GM19023 (cell line): ENCODE measurements around the gene EVX2.

Experiments used
- ATAC-seq: cut with Tn5 transposase; IDR thresholded peaks from one replicate; pipeline ENCODE4 v1.9.1; 2021; ENCODE audit warnings: mild to moderate bottlenecking, moderate library complexity; ENCODE audit not compliant: unreplicated experiment

The EVX2 gene

DNA sequence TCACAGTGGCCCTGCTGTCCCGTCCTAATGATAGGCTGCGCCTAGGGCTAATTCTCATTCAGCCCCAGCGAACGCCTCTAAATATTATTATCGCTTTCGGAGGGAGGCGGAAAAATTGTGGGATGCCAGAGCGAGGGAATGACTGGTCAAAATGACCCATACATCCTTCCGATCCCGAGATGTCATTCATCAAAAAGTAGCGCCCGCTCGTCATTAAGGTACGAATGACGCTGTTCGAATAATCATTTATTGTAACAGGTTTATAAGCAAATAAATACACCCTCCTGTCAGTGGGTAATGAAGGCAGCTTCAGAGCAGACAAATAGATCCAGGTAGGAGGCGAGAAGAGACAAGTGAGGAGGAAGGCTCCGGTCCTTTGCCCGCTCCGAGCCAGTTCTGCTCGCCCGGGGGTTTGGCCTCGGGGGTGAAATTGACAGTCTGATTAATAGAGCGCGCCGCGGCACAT is at the start of gene EVX2:
TSS of gene EVX2 (minus strand) at position 167 of the 466 bp plus-strand sequence. CDS start 186 bp downstream, outside the sequence.
- ATAC-seq, result no peak

DNA sequence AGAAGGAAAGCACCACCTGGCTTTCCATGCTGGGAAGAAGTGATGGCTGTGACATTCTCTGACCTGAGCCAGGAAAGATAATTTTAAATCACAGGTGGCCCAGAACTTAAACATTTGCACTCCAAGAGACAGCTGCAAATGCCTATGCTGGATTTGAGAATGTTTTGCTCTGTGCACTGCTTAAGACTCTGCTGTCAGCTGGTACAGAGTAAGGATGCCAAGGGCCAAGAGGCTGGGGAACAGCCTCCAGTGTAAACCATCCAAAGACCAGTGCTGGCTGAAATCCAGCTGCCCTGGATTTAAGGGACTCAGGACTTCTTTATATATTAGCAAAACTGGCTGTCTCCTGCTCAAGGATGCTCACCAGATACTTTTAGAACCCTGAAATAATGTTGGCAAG is 49.6 kb upstream of the EVX2 start:
- ATAC-seq, result no peak

DNA sequence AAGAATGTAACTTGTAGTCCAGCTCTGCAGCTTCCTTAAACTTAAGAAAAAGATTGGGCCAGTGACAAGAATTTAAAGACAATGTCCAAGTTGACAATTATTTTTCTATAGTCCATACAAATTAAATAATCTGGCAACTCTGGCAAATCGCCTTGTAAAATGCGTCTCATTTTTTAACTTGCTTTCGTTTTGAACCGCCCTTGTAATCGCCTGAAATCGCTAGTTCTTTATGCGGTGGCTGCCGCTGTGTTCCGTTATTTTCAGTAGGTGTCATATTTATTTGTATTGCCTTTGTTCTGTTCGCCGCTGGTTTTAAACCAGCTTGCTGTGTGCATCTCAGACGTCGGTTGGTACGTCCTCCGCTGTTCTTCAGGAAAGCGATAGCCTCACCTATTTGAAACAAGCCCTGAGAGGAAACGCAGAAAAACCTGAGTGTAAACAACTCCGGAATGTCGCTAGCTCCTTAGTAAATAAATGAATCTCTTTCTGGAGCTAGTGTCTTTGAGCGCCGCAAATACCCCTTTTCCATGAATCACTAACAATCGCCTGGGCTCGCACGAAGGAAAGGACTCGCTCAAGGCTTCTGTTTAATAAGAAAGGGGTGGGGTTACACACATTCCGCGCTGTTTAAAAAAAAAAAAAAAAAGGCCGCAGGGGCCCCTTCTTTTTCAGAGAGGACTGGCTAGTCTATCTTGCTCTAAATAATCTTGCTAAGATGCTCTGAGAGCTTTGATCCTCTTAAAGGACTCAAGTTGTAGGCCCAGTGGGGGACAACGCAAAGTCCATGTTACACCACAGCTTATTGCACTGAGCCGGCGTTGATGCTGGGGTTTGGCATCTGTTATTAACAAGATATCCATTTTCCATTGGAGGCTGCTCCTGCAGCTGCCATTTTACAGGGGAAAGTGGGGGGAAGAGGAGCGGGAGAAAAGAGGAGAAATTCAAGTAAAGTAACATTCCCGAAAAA is 48.7 kb upstream of the EVX2 start:
- no peak for ATAC-seq

DNA sequence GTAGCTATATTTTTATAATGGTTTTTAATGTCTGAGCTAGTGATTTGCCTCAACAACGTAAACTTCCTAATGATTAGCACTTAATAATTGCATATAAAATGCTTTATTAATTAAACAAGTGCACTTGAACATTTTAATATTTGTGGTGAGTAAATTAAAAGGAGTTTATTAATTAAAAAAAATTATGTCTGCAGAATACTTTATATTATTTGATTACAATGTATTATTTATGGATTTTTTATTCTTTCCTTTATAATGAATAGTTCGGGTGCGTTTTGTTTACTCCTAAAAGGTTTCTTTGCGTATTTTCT is 48.0 kb upstream of the EVX2 start:
- ATAC-seq, result no peak

DNA sequence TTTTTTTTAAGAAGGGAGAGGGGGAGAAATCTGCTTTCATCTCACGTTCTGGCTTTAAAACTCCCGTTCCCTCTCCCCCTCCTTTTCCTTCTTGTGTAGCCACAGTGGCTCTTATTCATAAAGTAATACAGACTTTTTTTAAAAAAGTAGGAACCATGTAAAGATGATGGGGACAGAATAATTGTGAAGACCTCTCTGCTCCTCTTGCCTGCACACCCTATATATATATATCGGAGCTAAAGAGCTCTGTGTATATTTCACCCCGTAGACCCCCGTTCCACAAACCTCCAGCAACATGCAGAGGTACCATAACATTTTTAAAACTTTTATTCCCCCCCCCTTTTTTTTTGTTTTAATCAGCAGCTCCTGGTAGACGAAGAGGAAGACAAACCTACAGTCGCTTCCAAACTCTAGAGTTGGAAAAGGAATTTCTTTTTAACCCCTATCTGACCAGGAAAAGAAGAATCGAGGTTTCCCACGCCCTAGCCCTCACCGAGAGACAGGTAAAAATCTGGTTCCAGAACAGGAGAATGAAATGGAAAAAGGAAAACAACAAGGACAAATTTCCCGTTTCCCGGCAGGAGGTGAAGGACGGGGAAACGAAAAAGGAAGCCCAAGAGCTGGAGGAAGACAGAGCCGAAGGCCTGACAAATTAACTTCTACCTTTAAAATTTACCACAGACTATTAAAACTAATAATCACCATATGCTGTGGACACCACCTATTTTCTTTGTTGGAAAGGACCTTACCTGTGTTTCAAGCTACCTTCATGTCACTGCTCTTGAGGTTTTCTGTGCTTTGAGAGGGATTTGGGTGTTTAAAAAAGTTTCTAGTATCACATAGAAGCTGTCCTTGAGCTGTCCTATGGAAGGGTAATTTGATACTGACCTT is 47.4 kb upstream of the EVX2 start:
- no peak for ATAC-seq

DNA sequence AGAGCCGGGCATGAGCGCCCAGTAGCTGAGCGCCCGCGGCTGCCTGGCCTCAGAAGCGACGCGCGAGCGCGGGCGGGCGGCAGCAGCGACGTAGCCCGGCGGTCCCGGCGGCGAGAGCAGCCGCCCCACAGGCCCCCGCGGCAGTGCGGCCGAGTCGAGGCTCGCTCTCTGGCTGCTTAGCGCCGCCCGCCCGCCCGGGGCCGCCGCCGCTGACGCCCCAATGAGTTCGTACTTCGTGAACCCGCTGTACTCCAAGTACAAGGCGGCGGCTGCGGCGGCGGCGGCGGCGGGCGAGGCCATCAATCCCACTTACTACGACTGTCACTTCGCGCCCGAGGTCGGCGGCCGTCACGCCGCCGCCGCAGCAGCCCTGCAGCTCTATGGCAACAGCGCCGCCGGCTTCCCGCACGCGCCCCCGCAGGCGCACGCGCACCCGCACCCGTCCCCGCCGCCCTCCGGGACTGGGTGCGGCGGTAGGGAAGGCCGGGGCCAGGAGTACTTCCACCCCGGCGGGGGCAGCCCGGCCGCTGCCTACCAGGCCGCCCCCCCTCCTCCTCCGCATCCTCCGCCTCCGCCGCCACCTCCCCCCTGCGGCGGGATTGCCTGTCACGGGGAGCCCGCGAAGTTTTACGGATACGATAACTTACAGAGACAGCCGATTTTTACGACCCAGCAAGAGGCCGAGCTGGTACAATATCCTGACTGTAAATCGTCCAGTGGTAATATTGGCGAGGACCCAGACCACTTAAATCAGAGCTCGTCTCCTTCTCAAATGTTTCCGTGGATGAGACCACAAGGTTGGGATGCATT is 46.6 kb upstream of the EVX2 start:
- no peak for ATAC-seq

DNA sequence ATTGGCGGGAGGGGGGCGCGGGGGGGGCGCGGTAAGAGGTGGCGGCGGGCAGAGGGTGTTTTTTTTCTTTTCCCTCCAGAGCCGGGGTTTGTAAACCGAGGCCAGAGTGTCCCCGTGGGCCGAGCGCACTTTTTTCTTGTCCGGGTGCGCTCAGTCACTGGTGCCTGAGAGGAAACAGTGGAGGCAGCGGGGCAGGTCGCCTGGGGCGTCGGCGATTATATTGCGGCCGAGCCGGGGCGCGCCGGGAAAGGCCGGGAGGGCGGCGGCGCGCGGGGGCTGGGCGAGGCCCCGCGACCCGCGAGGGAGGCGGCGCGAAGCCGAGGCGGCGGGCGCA is 46.0 kb upstream of the EVX2 start:
- ATAC-seq, result no peak

DNA sequence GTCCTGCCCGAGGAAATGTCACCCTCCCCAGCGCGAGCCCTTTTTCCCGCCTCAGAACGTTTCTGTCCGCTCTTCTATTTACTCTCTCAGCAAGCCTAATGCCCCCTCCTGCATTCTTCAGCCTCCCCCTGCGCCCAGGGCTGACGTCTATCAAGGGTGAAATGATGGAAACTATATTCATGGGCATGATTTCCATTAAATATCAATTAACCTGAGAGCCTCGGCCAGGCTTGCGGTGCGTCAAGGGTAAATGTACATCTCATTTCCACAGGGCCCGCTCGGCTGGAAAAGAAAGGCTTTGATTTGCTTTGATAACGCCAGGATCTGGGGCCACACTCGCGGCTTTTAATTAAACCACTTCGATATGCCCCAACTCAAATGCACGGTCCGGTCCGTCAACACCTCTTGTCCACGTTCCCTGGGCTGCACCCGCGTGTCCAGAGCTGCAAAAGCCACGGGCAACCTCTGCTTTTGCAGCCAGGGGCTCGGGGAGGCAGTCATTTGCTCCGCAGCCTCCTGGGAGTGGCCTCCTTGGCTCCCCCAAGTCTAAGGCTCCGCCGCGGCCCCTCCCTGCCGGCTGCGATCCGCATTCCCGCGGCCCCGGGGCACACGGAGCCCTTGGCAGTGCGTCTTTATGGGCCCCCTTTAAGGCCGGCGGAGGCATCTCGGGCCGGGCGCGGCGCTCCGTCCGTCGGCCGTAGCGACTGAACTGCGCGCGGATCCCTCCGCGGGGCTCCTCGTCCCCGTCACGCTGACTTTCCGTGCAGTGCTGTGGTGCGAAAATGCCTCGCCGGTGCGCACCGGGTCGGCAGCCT is 45.4 kb upstream of the EVX2 start, which contains the start of gene HOXD8:
TSS of gene HOXD8 (plus strand) at position 724 of the 815 bp plus-strand sequence. CDS start 662 bp downstream, outside the sequence.
- ATAC-seq, result no peak

DNA sequence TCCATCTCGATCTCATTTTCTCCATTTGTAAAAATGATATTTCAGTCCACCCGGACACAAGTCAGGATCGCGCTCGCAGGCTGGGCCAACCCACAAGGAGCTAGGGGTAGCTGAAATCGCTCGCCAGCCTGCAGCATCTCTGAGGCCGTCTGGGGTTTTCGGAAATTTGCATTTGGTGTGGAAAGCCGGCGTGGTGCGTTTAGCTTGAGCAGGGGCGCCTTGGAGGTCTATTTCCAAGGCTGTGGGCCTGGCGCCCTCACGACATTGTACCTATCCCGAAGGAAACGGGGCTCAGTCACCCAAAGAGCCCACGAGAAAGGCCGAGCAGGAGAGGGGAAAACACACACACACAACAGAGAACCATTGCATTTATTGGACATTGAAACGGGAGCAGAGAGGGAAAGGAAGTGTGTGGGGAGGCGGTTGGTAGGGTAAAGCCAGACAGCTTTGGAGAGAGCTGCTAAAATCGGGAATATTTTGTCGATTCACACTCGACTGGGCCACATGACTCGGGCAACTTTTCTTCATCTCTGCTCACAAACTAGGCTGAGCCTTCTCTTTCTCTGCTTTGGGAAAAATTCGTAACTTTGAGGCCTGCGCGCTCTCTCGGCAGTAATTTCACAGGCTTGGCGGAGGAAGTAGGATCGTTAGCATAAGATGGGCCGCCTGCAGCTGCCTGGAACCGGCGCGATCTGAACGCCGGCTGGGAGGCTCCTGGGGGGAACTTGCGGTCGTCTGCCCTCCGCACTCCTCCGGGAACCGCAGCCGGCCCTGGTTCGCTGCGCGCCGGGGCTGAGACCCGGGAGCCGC is 44.6 kb upstream of the EVX2 start:
- ATAC-seq, result no peak

DNA sequence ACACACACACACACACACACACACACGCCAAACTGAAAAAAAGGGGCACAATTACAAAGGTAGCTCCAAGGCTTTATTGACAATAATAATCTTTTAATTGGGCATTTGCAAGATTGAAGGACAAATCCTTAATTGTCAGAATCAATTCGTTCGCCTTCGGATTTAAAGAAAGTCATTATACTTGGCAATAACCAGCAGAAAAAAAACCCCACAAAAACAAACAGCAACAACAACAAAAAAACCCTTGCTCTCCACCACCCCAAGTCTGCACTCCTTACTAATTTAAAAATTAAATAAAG is 44.0 kb upstream of the EVX2 start:
- no peak for ATAC-seq

DNA sequence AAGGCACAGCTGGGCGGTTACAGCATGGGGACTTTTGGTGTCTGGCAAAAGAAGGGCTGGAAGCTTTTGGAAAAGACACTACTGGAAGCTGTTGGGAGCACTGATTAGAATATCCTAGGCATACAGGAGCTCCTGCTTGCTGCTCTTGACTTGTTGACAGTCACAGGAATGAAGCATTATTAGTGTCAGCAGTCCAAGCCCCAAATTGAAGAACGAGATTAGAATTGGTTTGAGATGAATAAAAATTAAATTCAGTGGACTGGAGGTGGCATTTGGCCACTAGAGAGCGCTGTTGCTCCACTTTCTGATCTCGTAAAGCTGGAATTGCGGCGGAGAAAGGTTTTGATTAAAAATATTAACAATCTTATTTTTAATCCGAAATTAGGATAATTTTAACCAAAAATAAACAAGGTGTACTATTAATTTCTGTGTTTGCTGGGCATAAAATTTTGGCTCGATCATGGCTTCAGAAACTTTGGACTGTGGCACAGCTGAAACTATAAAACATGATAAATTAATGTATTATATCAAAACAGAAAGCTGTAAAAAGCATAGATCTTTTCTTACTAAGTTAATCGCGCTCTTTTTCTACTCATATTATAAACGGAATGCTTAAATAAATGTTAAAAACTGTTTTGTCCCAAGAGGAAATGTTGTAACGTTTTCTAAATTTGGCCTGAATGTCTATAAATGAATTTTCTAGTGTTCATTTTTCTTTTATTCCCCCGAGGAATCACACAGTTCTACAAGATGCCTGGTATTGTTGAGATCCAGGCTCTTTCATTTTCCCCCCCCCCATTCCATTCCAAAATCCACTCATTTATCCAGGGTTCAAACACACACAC is 43.4 kb upstream of the EVX2 start:
- ATAC-seq, result no peak

DNA sequence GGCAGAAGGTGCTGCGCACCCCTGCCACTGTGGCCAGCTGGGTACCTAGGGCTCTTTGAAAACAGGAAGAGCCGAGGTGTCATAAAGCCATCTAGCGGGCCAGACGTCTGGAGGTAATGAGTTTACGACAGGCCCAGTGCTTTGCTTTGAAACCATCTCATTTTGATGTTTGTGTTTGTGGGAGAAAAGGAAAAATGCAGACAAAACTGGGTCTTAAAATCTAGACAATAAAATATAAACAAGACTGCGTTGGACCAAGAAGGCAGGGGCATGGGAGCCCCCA is 42.0 kb upstream of the EVX2 start:
- no peak for ATAC-seq

DNA sequence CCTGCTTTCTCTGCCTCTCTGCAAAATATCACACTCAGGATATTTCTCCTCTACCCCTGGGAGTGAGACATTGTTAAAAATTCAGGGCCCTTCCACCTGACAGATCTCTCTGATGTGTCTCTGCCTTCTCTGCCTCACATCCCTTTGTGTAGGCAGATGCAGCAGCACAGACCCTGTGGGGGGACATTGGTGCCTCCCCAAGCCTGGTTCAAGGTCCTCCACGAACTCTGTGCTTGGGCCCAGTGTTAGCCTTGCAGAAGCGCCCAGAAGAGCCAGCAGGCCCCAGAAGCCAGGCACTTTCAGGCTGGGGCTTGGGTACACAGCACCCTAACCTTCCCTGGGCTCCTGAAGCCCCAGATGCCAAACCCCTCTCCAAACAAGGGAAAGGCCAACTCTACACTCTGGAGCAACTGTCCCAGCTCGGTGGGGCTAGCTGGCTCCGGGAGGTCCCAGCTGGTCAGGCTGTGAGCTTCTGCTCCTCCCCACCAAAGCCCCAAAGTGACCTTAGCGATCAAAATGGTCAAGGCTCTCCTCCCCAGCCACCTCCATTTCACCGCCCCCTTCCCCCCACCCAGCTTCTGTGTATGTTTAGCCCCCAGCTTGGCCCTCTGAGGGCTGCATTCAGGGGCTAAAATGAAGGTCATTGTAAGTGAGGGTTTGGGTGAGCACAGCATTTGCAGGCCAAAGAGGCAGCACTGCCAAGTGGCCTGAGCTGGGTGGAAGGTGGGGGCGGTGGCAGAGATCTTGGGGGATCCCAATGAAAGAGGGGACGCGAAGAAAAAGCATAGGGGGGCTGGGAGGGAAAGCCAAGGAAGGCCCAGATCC is 41.4 kb upstream of the EVX2 start:
- ATAC-seq, result no peak

DNA sequence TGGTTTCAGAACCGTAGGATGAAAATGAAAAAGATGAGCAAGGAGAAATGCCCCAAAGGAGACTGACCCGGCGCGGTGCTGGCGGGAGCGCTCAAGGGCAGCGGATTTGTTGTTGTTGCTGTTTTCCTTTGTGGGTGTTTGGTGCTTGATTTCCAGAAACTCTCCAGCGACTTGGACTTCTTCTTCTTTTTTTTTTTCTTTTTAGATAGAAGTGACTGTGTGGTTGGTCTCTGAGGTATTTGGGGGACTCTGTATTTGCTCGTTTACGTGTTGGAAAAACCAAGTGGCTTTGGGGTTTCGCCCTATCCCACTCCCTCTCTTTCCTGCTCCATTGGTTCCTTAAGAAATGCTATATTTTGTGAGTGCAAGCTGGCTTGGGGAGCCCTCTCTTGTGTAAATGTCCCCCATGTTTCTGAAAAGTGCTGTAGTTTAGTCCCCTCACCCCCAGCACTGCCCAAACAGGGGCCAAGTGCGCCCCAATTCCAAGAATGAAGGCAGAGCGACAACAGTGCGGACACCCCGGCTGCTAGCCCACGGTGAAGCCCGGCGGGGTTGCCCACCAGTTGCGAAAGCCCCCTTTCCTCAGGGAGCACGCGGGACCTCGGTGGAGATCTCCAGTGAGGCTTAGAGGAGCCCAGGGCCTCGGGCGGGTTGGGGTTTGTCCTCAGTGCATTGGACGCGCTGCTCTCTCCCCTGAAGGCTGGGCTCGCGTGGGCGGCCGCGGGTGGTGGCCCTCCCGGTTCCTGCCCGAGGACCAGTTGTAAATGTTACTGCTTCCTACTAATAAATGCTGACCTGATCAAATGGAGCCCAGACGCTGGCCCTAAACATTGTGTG is 40.6 kb upstream of the EVX2 start:
- no peak for ATAC-seq

DNA sequence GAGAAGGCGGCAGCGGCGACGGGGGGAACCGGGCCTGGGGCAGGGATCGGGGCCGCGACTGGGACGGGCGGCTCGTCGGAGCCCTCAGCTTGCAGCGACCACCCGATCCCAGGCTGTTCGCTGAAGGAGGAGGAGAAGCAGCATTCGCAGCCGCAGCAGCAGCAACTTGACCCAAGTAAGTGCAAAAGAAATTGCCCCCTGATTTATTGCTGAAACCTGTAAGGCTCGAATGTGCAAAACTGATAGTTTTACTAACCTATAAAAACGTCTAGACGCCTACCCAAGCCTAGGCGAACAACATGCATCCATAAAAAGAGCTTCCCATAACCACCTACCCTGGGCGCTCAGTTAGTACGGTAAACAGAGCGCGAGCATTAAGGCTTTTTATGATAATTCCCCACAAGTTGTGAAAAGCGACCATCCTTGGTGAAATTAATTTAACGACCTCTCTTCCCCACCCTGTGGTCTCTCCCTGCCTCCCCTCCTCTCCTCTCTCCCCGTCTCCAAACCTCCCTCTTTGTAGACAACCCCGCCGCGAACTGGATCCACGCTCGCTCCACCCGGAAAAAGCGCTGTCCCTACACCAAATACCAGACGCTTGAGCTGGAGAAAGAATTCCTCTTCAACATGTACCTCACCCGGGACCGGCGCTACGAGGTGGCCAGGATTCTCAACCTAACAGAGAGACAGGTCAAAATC is 39.8 kb upstream of the EVX2 start:
- ATAC-seq, result no peak

DNA sequence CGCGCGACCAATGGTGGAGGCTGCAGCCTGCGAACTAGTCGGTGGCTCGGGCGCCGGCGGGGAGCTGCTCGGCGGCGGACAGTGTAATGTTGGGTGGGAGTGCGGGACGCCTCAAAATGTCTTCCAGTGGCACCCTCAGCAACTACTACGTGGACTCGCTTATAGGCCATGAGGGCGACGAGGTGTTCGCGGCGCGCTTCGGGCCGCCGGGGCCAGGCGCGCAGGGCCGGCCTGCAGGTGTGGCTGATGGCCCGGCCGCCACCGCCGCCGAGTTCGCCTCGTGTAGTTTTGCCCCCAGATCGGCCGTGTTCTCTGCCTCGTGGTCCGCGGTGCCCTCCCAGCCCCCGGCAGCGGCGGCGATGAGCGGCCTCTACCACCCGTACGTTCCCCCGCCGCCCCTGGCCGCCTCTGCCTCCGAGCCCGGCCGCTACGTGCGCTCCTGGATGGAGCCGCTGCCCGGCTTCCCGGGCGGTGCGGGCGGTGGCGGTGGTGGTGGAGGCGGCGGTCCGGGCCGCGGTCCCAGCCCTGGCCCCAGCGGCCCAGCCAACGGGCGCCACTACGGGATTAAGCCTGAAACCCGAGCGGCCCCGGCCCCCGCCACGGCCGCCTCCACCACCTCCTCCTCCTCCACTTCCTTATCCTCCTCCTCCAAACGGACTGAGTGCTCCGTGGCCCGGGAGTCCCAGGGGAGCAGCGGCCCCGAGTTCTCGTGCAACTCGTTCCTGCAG is 39.1 kb upstream of the EVX2 start, which contains the start of gene HOXD9:
TSS of gene HOXD9 (plus strand) at position 37 of the 728 bp plus-strand sequence. CDS start at position 87, 50 bp downstream.
- no peak for ATAC-seq
